Dendritic cell treated with granulocyte-macrophage colony-stimulating factor and Interleukin-4, amounts not matched to agents 40 ng/mL and 50 ng/mL, for 4 days (primary cell): ENCODE data around the gene MAGEA2B.
"Not testable (repeated sequence)": the region's sequence is repeated elsewhere in the genome, so short reads cannot be mapped to it uniquely, and the experiment has no call there.

Experiments used
- H3K27ac Mint-ChIP-seq: one replicate; pipeline ENCODE4 v1.8.0; 2022; ENCODE audit warnings: mild to moderate bottlenecking, mixed read lengths
- H3K27me3 Mint-ChIP-seq: one replicate; pipeline ENCODE4 v1.8.0; 2022; ENCODE audit warnings: mild to moderate bottlenecking, mixed read lengths
- H3K36me3 Mint-ChIP-seq: one replicate; pipeline ENCODE4 v1.8.0; 2022; ENCODE audit warnings: low read depth, mixed read lengths
- H3K4me1 Mint-ChIP-seq: one replicate; pipeline ENCODE4 v1.8.0; 2022; ENCODE audit warnings: low read depth, mixed read lengths
- H3K4me3 Mint-ChIP-seq: one replicate; pipeline ENCODE4 v1.8.0; 2022; ENCODE audit warnings: mild to moderate bottlenecking, moderate library complexity, mixed read lengths
- H3K9me3 Mint-ChIP-seq: one replicate; pipeline ENCODE4 v1.8.0; 2022; ENCODE audit warnings: mixed read lengths
- intact Hi-C: fragments of 100-400 bp; cut with micrococcal nuclease; formaldehyde crosslinking; loops from one replicate; pipeline ENCODE4 v1.15.0; 2022

The MAGEA2B gene

GRCh38 chrX:152735860-152736511 lies 21.6 kb downstream of the MAGEA2B start:
- H3K27me3 Mint-ChIP-seq: peaks cover 2% of the 10 kb centered on the region
- no peaks in the 10 kb centered on the region for H3K4me1 Mint-ChIP-seq
- intact Hi-C loops: no loop called here

DNA sequence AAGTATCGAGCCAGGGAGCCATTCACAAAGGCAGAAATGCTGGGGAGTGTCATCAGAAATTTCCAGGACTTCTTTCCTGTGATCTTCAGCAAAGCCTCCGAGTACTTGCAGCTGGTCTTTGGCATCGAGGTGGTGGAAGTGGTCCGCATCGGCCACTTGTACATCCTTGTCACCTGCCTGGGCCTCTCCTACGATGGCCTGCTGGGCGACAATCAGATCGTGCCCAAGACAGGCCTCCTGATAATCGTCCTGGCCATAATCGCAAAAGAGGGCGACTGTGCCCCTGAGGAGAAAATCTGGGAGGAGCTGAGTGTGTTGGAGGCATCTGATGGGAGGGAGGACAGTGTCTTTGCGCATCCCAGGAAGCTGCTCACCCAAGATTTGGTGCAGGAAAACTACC lies 22.1 kb downstream of the MAGEA2B start:
- H3K27ac Mint-ChIP-seq, intact Hi-C loops, H3K36me3 Mint-ChIP-seq, H3K27me3 Mint-ChIP-seq, H3K4me3 Mint-ChIP-seq, H3K4me1 Mint-ChIP-seq, H3K9me3 Mint-ChIP-seq: not testable (repeated sequence)

More at GRCh38 chrX:152735860-152736511, 21.6 kb downstream of the MAGEA2B start:
- H3K4me3 Mint-ChIP-seq: no peak overlapping the region
- H3K27ac Mint-ChIP-seq: no peak overlapping the region
- no peaks in the 10 kb centered on the region for H3K36me3 Mint-ChIP-seq
- no peaks in the 10 kb centered on the region for H3K9me3 Mint-ChIP-seq

DNA sequence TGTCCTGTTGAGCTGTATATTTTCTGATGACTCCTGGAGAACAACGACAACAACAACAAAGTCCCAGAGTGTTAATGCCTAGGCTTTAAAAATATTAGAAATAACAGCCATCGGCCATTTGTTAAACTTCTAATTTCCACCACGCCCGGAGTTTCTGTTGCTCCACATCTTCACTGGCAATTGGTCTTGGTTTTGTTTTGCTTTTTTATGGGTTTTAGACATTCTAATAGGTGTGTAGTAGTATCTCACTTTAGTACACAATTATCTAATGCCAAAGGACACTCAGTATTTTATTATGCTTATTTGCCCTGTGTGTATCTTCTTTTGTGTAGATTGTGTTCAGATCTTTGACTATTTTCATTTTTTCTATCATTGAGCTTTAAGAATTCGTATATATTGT lies 24.1 kb downstream of the MAGEA2B start:
- no peaks in the 10 kb centered on the region for H3K36me3 Mint-ChIP-seq
- no peaks in the 10 kb centered on the region for H3K9me3 Mint-ChIP-seq
- H3K4me3 Mint-ChIP-seq: no peak overlapping the region
- no peaks in the 10 kb centered on the region for H3K4me1 Mint-ChIP-seq
- H3K27ac Mint-ChIP-seq: no peak overlapping the region
- H3K27me3 Mint-ChIP-seq: peaks cover 2% of the 10 kb centered on the region
- intact Hi-C loops: no loop called here

GRCh38 chrX:152753686-152754650 lies 39.5 kb downstream of the MAGEA2B start, which contains the start of gene MAGEA2:
MAGEA2 (minus strand) TSS chrX:152753842; CDS start chrX:152751363, 2,479 bp downstream.
- H3K9me3 Mint-ChIP-seq, intact Hi-C loops, H3K36me3 Mint-ChIP-seq, H3K27ac Mint-ChIP-seq, H3K27me3 Mint-ChIP-seq, H3K4me1 Mint-ChIP-seq, H3K4me3 Mint-ChIP-seq: not testable (repeated sequence)

DNA sequence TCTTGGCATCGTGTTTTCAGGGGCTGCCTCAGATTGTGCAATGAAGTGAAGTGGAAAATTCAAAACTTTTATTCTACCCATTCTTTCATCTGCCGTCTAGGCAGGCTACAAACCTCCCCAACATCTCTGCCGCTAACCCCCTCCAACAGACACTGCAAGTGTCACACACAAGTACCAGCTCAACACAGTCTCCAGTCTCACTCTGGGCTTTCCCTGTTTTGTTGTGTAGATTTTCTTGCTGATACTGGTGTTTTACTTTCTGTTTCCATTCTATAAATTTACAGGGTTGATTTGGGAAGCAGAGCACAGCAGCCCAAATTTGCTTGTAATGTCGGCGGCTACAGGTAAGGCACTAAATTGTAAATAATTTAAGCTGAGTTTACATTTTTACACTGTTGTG lies 40.4 kb downstream of the MAGEA2B start:
- H3K4me1 Mint-ChIP-seq: not testable (repeated sequence)

DNA sequence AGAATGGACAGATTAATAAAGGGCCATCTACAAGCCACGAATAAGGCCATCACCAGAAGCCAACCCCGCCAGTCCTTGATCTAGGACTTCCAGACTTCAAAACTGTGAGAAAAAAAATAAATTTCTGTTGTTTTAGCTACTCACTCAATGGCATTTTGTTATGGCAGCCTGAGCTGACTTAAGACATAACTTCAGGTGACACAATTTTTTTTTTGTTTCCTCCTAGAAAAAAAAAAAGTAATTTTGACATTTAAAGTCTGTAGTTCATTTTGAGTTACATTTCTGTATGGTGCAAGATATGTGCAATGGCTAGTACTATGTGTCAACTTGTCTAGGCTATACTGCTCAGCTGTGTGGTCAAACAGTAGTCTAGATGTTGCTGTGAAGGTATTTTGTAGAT lies 44.5 kb downstream of the MAGEA2B start, which contains the start of gene CSAG3:
TSS of gene CSAG3 (plus strand) at position 301 of the 400 bp plus-strand sequence.
- H3K9me3 Mint-ChIP-seq, H3K36me3 Mint-ChIP-seq, H3K27me3 Mint-ChIP-seq, H3K27ac Mint-ChIP-seq, H3K4me1 Mint-ChIP-seq, H3K4me3 Mint-ChIP-seq, intact Hi-C loops: not testable (repeated sequence)

More for the DNA sequence above, 40.4 kb downstream of the MAGEA2B start:
- H3K9me3 Mint-ChIP-seq, intact Hi-C loops, H3K27ac Mint-ChIP-seq, H3K36me3 Mint-ChIP-seq, H3K4me3 Mint-ChIP-seq, H3K27me3 Mint-ChIP-seq: not testable (repeated sequence)

GRCh38 chrX:152759544-152759943 lies 45.1 kb downstream of the MAGEA2B start:
- H3K4me1 Mint-ChIP-seq, H3K4me3 Mint-ChIP-seq, H3K27me3 Mint-ChIP-seq, H3K9me3 Mint-ChIP-seq, H3K36me3 Mint-ChIP-seq, intact Hi-C loops, H3K27ac Mint-ChIP-seq: not testable (repeated sequence)

GRCh38 chrX:152761582-152761981 lies 47.2 kb downstream of the MAGEA2B start:
- intact Hi-C loops, H3K27ac Mint-ChIP-seq, H3K36me3 Mint-ChIP-seq, H3K27me3 Mint-ChIP-seq, H3K4me1 Mint-ChIP-seq, H3K4me3 Mint-ChIP-seq, H3K9me3 Mint-ChIP-seq: not testable (repeated sequence)

- H3K27ac Mint-ChIP-seq, H3K4me1 Mint-ChIP-seq, H3K36me3 Mint-ChIP-seq, H3K27me3 Mint-ChIP-seq, H3K4me3 Mint-ChIP-seq, H3K9me3 Mint-ChIP-seq, intact Hi-C loops: not testable (repeated sequence)
Measured at GRCh38 chrX:152766562-152766961, 52.1 kb downstream of the MAGEA2B start.
